Ovary (tissue), 3 donors: ENCODE measurements around the gene SHC4.

ENCODE experiments used
- CTCF ChIP-seq, 3 donors: fragments of 450-650 bp in 2 of 3; fragments of 200-600 bp in 1 of 3; IDR thresholded peaks; one replicate each; pipeline versions ENCODE4 v1.5.1 to v1.8.0; 2016 to 2022; ENCODE audit warnings: antibody characterized with exemption in 3 of 3, mild to moderate bottlenecking in 1 of 3
- POLR2A ChIP-seq: fragments of 450-650 bp; IDR thresholded peaks from one replicate; pipeline ENCODE4 v1.6.1; 2017; ENCODE audit warnings: antibody characterized with exemption, mild to moderate bottlenecking, moderate library complexity
- donor health status: DM: no; HTN: no; CAD: no.

- no peak for TF ChIP-seq CTCF (IDR thresholded peaks at IDR 0.05)
- TF ChIP-seq POLR2A = no peak
Measured at GRCh38 chr15:48875241-48875960, 88.3 kb downstream of the SHC4 start.
